HepG2 (cell line): Measurements from ENCODE around the gene DMTF1. TPM values are rescaled to one million over a fixed set of nuclear protein-coding genes. Genes with fewer than 3 reads are reported as not detected.
A peak's percentile ranks its signal among the peaks of the same experiment; 100 is the strongest.

Experiments
- AKAP8 ChIP-seq: sonication (generic); formaldehyde crosslinking; IDR thresholded peaks from 2 replicates; pipeline ENCODE4 v1.5.1; 2020; ENCODE audit warnings: mild to moderate bottlenecking, missing genetic modification reagents
- DR1 ChIP-seq: sonication (generic); formaldehyde crosslinking; IDR thresholded peaks from 2 replicates; pipeline ENCODE4 v1.8.0; 2021; ENCODE audit warnings: mild to moderate bottlenecking, missing genetic modification reagents, inconsistent platforms
- HIVEP1 ChIP-seq: sonication (generic); formaldehyde crosslinking; IDR thresholded peaks from 2 replicates; pipeline ENCODE4 v1.4.0; 2020; ENCODE audit warnings: mild to moderate bottlenecking, missing genetic modification reagents
- MAX ChIP-seq: IDR thresholded peaks from 2 replicates; pipeline ENCODE4 v1.6.1; 2012; ENCODE audit warnings: inconsistent platforms
- MYC ChIP-seq: sonication (generic); formaldehyde crosslinking; IDR thresholded peaks from 2 replicates; pipeline ENCODE4 v1.9.0; 2021; ENCODE audit warnings: missing genetic modification reagents, borderline replicate concordance
- NRL ChIP-seq: sonication (generic); formaldehyde crosslinking; IDR thresholded peaks from 2 replicates; pipeline ENCODE4 v1.5.0; 2020; ENCODE audit warnings: missing genetic modification reagents, mild to moderate bottlenecking, moderate library complexity, borderline replicate concordance
- SMYD3 ChIP-seq: sonication (generic); formaldehyde crosslinking; IDR thresholded peaks from 2 replicates; pipeline ENCODE4 v1.8.1; 2023; ENCODE audit warnings: mild to moderate bottlenecking, missing genetic modification reagents
- SSRP1 ChIP-seq: IDR thresholded peaks from 2 replicates; pipeline ENCODE4 v1.6.1; 2016; ENCODE audit warnings: control low read depth
- TGIF2 ChIP-seq: IDR thresholded peaks from 2 replicates; pipeline ENCODE4 v1.6.1; 2016; ENCODE audit warnings: control low read depth, missing compliant biosample characterization
- UBTF ChIP-seq: sonication (generic); formaldehyde crosslinking; IDR thresholded peaks from 2 replicates; pipeline ENCODE4 v1.4.0; 2020; ENCODE audit warnings: mild to moderate bottlenecking, missing genetic modification reagents
- ZNF354B ChIP-seq: sonication (generic); formaldehyde crosslinking; IDR thresholded peaks from 2 replicates; pipeline ENCODE4 v1.8.0; 2022; ENCODE audit warnings: mild to moderate bottlenecking, missing genetic modification reagents
- ZNF431 ChIP-seq: sonication (generic); formaldehyde crosslinking; IDR thresholded peaks from 2 replicates; pipeline ENCODE4 v1.9.0; 2022; ENCODE audit warnings: missing genetic modification reagents, low read depth, mild to moderate bottlenecking, borderline replicate concordance
- ZNF432 ChIP-seq: sonication (generic); formaldehyde crosslinking; IDR thresholded peaks from 2 replicates; pipeline ENCODE4 v1.5.0; 2020; ENCODE audit warnings: missing genetic modification reagents, mild to moderate bottlenecking, borderline replicate concordance
- polyA plus RNA-seq, 8 experiments: library from polyadenylated mRNA; depleted of rRNA in 3 of 8; stranded (reverse) in 7 of 8; unstranded in 1 of 8; fragments of >200 nt; fragmentation: Illumina TruSeq in 4 of 8; extraction: Trizol in 4 of 8; gene quantifications; 2 replicates each; pipeline versions ENCODE4 v1.2.1 to v1.2.3, GENCODE V29; 2011 to 2016; ENCODE audit warnings: low read depth in 4 of 8, missing spikeins in 1 of 8, mixed read lengths in 1 of 8; ENCODE audit not compliant: insufficient read depth in 1 of 8
- total RNA-seq, 5 experiments: library from RNA; depleted of rRNA; stranded (reverse); fragments of >200 nt; fragmentation: Illumina TruSeq; extraction: Trizol; gene quantifications; 2 replicates each; pipeline ENCODE4 v1.2.3, GENCODE V29; 2016; ENCODE audit warnings: low read depth in 1 of 5
- TF ChIP-seq, protein P1 (sequence below): sonication (generic); formaldehyde crosslinking; IDR thresholded peaks from 2 replicates; pipeline ENCODE4 v1.4.0; 2020; ENCODE audit warnings: missing genetic modification reagents, mild to moderate bottlenecking, borderline replicate concordance
- TF ChIP-seq, protein P2 (sequence below): sonication (generic); formaldehyde crosslinking; IDR thresholded peaks from 2 replicates; pipeline ENCODE4 v1.5.1; 2020; ENCODE audit warnings: mild to moderate bottlenecking, missing genetic modification reagents, borderline replicate concordance
- TF ChIP-seq, protein P3 (sequence below), 2 experiments: sonication (generic) in 1 of 2; formaldehyde crosslinking in 1 of 2; IDR thresholded peaks; 2 replicates each; pipeline versions ENCODE4 v1.4.0 to v1.6.1; 2018 to 2020; ENCODE audit warnings: missing genetic modification reagents in 2 of 2, borderline replicate concordance in 1 of 2, low read depth in 1 of 2, mild to moderate bottlenecking in 1 of 2, missing biosample characterization in 1 of 2
- TF ChIP-seq, protein P4 (sequence below): sonication (generic); formaldehyde crosslinking; IDR thresholded peaks from 2 replicates; pipeline ENCODE4 v1.8.0; 2022; ENCODE audit warnings: missing genetic modification reagents, mild to moderate bottlenecking, inconsistent platforms, borderline replicate concordance
- TF ChIP-seq, protein P5 (sequence below): sonication (generic); formaldehyde crosslinking; IDR thresholded peaks from 2 replicates; pipeline ENCODE4 v1.4.0; 2020; ENCODE audit warnings: mild to moderate bottlenecking, missing genetic modification reagents

Gene DMTF1
- total and polyA plus RNA-seq, 2 of the 13 experiments (the other 11 are each of a cell fraction or from before 2014, with no cell fraction given), result 45.8 to 132 TPM

DNA sequence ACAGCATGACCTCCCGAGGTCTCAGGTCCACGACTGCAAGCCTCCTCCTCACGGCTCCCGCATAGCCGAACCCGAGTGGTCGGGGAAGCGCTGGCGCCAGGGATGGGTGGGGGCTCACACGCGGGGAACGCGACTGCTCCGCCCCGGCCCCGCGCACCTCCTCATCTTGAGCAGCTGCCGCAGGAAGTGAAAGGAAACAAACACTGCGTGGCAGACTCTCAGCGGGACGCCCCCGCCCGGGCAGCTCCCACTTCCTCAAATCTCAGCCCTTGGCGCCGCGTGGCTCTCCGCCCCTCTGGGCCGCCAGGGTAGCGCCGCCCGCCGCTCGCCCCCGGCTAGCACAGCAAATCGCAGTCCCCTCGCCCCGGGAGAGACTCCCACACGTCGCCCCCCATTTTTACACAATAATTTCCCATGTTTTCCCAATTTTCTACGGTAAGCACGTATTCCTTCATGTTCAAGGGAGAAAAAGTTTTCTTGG lies 67.3 kb downstream of the DMTF1 start, which contains the start of gene TMEM243 (continued):
- TF ChIP-seq MYC (CRISPR knock-in tag) (peak; percentile 66; the same call in 1 of the 2 replicates), TGIF2 (CRISPR knock-in tag) (no peak), AKAP8 (CRISPR knock-in tag) (no peak), ZNF432 (CRISPR knock-in tag) (no peak), NRL (CRISPR knock-in tag) (no peak), MAX (peak; percentile 57; the same call in 1 of the 2 replicates), SSRP1 (CRISPR knock-in tag) (no peak), HIVEP1 (CRISPR knock-in tag) (0 out of 2 replicates have a peak, but pooled peaks have one; percentile 7), ZNF354B (CRISPR knock-in tag) (no peak), UBTF (no peak; the same call in 1 of the 2 replicates), SMYD3 (CRISPR knock-in tag) (no peak), DR1 (no peak), ZNF431 (CRISPR knock-in tag) (no peak)
- TF ChIP-seq, protein P1, sequence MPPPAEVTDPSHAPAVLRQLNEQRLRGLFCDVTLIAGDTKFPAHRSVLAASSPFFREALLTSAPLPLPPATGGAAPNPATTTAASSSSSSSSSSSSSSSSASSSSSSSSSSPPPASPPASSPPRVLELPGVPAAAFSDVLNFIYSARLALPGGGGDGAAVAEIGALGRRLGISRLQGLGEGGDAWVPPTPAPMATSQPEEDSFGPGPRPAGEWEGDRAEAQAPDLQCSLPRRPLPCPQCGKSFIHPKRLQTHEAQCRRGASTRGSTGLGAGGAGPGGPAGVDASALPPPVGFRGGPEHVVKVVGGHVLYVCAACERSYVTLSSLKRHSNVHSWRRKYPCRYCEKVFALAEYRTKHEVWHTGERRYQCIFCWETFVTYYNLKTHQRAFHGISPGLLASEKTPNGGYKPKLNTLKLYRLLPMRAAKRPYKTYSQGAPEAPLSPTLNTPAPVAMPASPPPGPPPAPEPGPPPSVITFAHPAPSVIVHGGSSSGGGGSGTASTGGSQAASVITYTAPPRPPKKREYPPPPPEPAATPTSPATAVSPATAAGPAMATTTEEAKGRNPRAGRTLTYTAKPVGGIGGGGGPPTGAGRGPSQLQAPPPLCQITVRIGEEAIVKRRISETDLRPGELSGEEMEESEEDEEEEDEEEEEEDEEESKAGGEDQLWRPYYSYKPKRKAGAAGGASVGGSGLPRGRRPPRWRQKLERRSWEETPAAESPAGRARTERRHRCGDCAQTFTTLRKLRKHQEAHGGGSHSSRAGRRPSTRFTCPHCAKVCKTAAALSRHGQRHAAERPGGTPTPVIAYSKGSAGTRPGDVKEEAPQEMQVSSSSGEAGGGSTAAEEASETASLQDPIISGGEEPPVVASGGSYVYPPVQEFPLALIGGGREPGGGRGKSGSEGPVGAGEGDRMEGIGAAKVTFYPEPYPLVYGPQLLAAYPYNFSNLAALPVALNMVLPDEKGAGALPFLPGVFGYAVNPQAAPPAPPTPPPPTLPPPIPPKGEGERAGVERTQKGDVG (CRISPR knock-in tag), result no peak
- TF ChIP-seq, protein P2, sequence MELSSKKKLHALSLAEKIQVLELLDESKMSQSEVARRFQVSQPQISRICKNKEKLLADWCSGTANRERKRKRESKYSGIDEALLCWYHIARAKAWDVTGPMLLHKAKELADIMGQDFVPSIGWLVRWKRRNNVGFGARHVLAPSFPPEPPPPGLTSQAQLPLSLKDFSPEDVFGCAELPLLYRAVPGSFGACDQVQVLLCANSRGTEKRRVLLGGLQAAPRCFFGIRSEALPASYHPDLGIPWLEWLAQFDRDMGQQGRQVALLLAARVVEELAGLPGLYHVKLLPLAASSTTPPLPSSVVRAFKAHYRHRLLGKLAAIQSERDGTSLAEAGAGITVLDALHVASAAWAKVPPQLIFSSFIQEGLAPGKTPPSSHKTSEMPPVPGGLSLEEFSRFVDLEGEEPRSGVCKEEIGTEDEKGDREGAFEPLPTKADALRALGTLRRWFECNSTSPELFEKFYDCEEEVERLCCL, result no peak
- TF ChIP-seq, protein P3, sequence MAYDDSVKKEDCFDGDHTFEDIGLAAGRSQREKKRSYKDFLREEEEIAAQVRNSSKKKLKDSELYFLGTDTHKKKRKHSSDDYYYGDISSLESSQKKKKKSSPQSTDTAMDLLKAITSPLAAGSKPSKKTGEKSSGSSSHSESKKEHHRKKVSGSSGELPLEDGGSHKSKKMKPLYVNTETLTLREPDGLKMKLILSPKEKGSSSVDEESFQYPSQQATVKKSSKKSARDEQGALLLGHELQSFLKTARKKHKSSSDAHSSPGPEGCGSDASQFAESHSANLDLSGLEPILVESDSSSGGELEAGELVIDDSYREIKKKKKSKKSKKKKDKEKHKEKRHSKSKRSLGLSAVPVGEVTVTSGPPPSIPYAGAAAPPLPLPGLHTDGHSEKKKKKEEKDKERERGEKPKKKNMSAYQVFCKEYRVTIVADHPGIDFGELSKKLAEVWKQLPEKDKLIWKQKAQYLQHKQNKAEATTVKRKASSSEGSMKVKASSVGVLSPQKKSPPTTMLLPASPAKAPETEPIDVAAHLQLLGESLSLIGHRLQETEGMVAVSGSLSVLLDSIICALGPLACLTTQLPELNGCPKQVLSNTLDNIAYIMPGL (CRISPR knock-in tag; IDR thresholded peaks at IDR 0.05; ENCODE audit: borderline replicate concordance in 1 of 2, low read depth in 1 of 2), result 0 out of 4 replicates have a peak, but pooled peaks of 1 of the 2 experiments have one; percentile 7
- TF ChIP-seq, protein P4, sequence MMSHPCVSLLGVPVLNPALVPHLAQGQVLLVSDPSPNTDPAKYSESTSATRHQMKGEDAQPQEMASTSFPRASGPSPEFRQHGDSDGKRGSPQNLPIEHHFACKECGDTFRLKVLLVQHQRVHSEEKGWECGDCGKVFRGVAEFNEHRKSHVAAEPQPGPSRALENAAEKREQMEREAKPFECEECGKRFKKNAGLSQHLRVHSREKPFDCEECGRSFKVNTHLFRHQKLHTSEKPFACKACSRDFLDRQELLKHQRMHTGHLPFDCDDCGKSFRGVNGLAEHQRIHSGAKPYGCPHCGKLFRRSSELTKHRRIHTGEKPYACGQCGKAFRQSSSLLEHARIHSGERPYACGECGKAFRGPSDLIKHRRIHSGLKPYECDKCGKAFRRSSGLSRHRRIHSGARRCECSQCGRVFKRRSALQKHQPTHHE, result peak; percentile 20; the same call in 1 of the 2 replicates
- TF ChIP-seq, protein P5, sequence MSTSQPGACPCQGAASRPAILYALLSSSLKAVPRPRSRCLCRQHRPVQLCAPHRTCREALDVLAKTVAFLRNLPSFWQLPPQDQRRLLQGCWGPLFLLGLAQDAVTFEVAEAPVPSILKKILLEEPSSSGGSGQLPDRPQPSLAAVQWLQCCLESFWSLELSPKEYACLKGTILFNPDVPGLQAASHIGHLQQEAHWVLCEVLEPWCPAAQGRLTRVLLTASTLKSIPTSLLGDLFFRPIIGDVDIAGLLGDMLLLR, result peak; percentile 30; the same call in 1 of the 2 replicates
